Loucy (cell line): ENCODE data around the gene LOC101059915.
"Not testable (repeated sequence)": the region's sequence is repeated elsewhere in the genome, so short reads cannot be mapped to it uniquely, and the experiment has no call there.

ENCODE experiments used
- H2AFZ ChIP-seq: fragments of 200-600 bp; sonication (generic); 2 replicates; pipeline ENCODE4 v1.6.0; 2016; ENCODE audit warnings: antibody characterized with exemption, mild to moderate bottlenecking, low read length, moderate library complexity
- H3F3A ChIP-seq: fragments of 200-600 bp; 2 replicates; pipeline ENCODE4 v1.6.0; 2016; ENCODE audit warnings: antibody characterized with exemption, low read depth, mild to moderate bottlenecking
- H3K27me3 ChIP-seq: fragments of 200-600 bp; sonication (generic); 2 replicates; pipeline ENCODE4 v1.6.1; 2014; ENCODE audit warnings: low read length, mild to moderate bottlenecking; ENCODE audit not compliant: insufficient read depth, poor library complexity, severe bottlenecking
- H3K36me3 ChIP-seq: fragments of 200-600 bp; sonication (generic); 2 replicates; pipeline ENCODE4 v1.6.1; 2016; ENCODE audit warnings: low read length; ENCODE audit not compliant: insufficient read depth
- H3K4me1 ChIP-seq: fragments of 200-600 bp; sonication (generic); 2 replicates; pipeline ENCODE4 v1.5.1; 2014; ENCODE audit warnings: low read length, mild to moderate bottlenecking; ENCODE audit not compliant: insufficient read depth, poor library complexity, severe bottlenecking
- H3K4me2 ChIP-seq: fragments of 200-600 bp; sonication (generic); 2 replicates; pipeline ENCODE4 v1.6.0; 2014; ENCODE audit warnings: antibody characterized with exemption, low read length, low read depth, mild to moderate bottlenecking; ENCODE audit not compliant: poor library complexity, severe bottlenecking
- H3K4me3 ChIP-seq: fragments of 200-600 bp; sonication (generic); 2 replicates; pipeline ENCODE4 v1.5.1; 2014; ENCODE audit warnings: low read length, mild to moderate bottlenecking, mixed read lengths; ENCODE audit not compliant: poor library complexity, severe bottlenecking
- H3K79me2 ChIP-seq: fragments of 200-600 bp; sonication (generic); 2 replicates; pipeline ENCODE4 v1.6.1; 2014; ENCODE audit warnings: low read length; ENCODE audit not compliant: insufficient read depth
- H3K9ac ChIP-seq: fragments of 200-600 bp; sonication (generic); 2 replicates; pipeline ENCODE4 v1.6.0; 2014; ENCODE audit warnings: mild to moderate bottlenecking, low read depth, low read length, moderate library complexity; ENCODE audit not compliant: poor library complexity, severe bottlenecking
- H3K9me2 ChIP-seq: fragments of 200-600 bp; sonication (generic); replicated peaks from 2 replicates; pipeline ENCODE4 v1.6.1; 2016; ENCODE audit warnings: low read depth, low read length, mixed read lengths
- H3K9me3 ChIP-seq: fragments of 200-600 bp; sonication (generic); 2 replicates; pipeline ENCODE4 v1.6.1; 2014; ENCODE audit warnings: mild to moderate bottlenecking, antibody characterized with exemption, low read length, low read depth; ENCODE audit not compliant: insufficient read depth
- H4K20me1 ChIP-seq: fragments of 200-600 bp; sonication (generic); 2 replicates; pipeline ENCODE4 v1.6.0; 2014; ENCODE audit warnings: antibody characterized with exemption, low read length, mild to moderate bottlenecking; ENCODE audit not compliant: insufficient read depth, poor library complexity, severe bottlenecking
- EZH2phosphoT487 ChIP-seq: fragments of 200-600 bp; IDR thresholded peaks from 2 replicates; pipeline ENCODE4 v1.6.1; 2018; ENCODE audit warnings: antibody characterized with exemption, mild to moderate bottlenecking, moderate library complexity, borderline replicate concordance
- TF ChIP-seq, protein P1 (sequence below): fragments of 200-600 bp; sonication (generic); conservative IDR thresholded peaks from 2 replicates; pipeline ENCODE4 v1.5.1; 2014; ENCODE audit warnings: mild to moderate bottlenecking, antibody characterized with exemption, low read length

Gene LOC101059915

DNA sequence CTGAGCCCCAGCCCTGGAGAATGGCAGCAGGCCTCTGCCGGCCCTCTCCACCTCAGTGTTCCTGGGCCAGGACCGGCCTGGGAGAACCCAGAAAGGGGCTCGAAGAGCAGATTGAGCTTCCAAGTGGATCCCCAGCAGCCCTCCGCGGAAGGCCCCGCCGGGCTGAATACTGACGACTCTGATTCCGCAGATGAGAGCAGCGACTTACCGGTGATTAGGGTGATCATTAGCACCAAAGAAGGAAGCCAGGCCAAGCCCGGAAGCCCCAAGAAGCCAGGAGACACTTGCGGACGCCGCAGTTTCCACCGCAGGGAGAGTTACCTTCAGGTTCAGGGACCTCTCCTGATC, 876 bp downstream of the LOC101059915 start:
- H4K20me1 ChIP-seq = no peaks in the 10 kb centered on the region
- H3K9me3 ChIP-seq = no peaks in the 10 kb centered on the region
- no peaks in the 10 kb centered on the region for H3K27me3 ChIP-seq
- no peaks in the 10 kb centered on the region for H3K79me2 ChIP-seq
- H3K36me3 ChIP-seq = no peaks in the 10 kb centered on the region
- H3F3A ChIP-seq = no peaks in the 10 kb centered on the region
- no peak overlapping the region for H2AFZ ChIP-seq
- TF ChIP-seq EZH2phosphoT487 = no peak
- TF ChIP-seq, protein P1, sequence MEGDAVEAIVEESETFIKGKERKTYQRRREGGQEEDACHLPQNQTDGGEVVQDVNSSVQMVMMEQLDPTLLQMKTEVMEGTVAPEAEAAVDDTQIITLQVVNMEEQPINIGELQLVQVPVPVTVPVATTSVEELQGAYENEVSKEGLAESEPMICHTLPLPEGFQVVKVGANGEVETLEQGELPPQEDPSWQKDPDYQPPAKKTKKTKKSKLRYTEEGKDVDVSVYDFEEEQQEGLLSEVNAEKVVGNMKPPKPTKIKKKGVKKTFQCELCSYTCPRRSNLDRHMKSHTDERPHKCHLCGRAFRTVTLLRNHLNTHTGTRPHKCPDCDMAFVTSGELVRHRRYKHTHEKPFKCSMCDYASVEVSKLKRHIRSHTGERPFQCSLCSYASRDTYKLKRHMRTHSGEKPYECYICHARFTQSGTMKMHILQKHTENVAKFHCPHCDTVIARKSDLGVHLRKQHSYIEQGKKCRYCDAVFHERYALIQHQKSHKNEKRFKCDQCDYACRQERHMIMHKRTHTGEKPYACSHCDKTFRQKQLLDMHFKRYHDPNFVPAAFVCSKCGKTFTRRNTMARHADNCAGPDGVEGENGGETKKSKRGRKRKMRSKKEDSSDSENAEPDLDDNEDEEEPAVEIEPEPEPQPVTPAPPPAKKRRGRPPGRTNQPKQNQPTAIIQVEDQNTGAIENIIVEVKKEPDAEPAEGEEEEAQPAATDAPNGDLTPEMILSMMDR = no peak
- H3K9me2 ChIP-seq = no peaks in the 10 kb centered on the region
- peaks cover 20% of the 10 kb centered on the region for H3K4me1 ChIP-seq
- H3K4me2 ChIP-seq = no peak overlapping the region
- no peak overlapping the region for H3K9ac ChIP-seq
- H3K4me3 ChIP-seq = no peak overlapping the region

DNA sequence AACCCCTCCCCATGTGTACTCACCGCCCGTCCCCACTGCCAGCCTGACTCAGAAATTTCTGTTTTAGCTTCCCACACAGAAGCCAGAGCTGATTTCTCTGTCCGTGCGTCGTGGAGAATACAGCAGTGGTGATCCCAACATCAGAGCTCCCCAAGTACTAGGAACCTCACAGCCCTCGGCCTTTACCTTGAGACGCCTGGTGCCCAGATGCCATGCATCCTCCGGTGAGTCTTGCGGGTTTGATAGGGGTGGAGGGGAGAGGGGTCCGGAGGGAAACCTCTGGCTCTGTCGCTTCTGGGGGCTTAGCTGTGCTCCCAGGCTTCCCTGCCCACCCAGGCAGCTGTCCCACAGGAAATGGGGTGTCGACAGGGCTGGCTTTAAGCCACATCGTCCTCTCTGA, 2.1 kb downstream of the LOC101059915 start:
- no peak overlapping the region for H3K4me3 ChIP-seq
- no peaks in the 10 kb centered on the region for H3K9me3 ChIP-seq
- H3K79me2 ChIP-seq = no peaks in the 10 kb centered on the region
- H4K20me1 ChIP-seq = no peaks in the 10 kb centered on the region
- no peaks in the 10 kb centered on the region for H3K36me3 ChIP-seq
- no peaks in the 10 kb centered on the region for H3K27me3 ChIP-seq
- H3K9ac ChIP-seq = no peak overlapping the region
- H3K4me2 ChIP-seq = no peak overlapping the region
- H2AFZ ChIP-seq = no peak overlapping the region
- H3F3A ChIP-seq = no peaks in the 10 kb centered on the region
- H3K9me2 ChIP-seq = no peaks in the 10 kb centered on the region
- peaks cover 20% of the 10 kb centered on the region for H3K4me1 ChIP-seq
- TF ChIP-seq, protein P1 = no peak
- TF ChIP-seq EZH2phosphoT487 = no peak

DNA sequence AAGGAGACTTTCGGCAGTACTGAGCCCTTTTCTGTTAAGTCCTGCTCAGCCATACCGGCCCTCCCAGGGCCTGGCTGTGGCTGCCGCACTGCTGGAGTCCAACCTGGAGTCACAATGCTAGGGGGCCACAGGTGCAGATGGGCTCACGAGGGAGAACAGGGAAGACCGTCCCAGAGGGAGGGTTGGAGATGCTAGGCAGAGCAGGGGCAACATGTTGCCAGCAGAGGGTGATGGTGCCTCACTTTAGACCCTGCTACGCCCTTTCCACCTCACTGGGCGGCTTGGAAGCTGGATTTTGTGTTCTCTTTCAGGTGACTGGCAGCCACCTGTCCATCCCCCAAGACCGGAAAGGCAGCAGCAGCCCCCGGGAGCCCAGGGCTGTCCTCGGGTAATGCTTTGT, 2.6 kb downstream of the LOC101059915 start:
- not testable (repeated sequence) for H2AFZ ChIP-seq, H3F3A ChIP-seq, H3K4me2 ChIP-seq, H3K79me2 ChIP-seq, H3K9me2 ChIP-seq, H3K9me3 ChIP-seq, H3K9ac ChIP-seq, H3K27me3 ChIP-seq, H4K20me1 ChIP-seq, H3K4me3 ChIP-seq, H3K36me3 ChIP-seq
- peaks cover 20% of the 10 kb centered on the region for H3K4me1 ChIP-seq
- TF ChIP-seq, protein P1 = peak; percentile 52
